ENCODE measurements around the gene RNF213. TPM values are rescaled to one million over a fixed set of nuclear protein-coding genes. Genes with fewer than 3 reads are reported as not detected.

The RNF213 gene
- total RNA-seq, 1 donor from 2014 or later = 47.3 TPM

DNA sequence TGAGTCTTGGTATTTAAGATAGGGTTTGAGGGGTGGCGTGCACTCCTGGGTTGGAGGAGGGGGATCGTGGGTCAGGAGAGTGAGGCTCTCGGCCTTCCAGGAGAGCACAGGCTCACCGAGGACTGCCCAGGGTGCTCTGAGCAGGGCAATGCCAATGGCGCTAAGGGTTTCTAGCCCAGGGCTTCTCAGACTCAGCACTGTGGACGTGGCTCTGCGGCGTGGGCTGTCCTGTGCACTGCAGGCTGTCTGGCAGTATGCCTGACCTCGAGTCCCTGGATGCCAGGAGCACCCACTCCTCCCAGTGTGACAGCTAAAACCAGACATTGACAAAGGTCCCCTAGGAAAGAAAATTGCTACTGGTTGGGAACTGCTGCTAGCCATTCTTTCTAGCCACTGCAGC is 117.1 kb downstream of the RNF213 start:
- Mint-ChIP-seq H3K27me3 (no peaks in the 10 kb centered on the region), H3K9me3 (no peaks in the 10 kb centered on the region), H3K27ac (no peak overlapping the region), H3K36me3 (peaks cover 16% of the 10 kb centered on the region), H3K4me1 (ENCODE audit: unreplicated experiment) (no peaks in the 10 kb centered on the region), H3K4me3 (no peak overlapping the region)
- DNase-seq (ENCODE audit: extremely low spot score, unreplicated experiment) = no peak
- TF ChIP-seq, protein P1, sequence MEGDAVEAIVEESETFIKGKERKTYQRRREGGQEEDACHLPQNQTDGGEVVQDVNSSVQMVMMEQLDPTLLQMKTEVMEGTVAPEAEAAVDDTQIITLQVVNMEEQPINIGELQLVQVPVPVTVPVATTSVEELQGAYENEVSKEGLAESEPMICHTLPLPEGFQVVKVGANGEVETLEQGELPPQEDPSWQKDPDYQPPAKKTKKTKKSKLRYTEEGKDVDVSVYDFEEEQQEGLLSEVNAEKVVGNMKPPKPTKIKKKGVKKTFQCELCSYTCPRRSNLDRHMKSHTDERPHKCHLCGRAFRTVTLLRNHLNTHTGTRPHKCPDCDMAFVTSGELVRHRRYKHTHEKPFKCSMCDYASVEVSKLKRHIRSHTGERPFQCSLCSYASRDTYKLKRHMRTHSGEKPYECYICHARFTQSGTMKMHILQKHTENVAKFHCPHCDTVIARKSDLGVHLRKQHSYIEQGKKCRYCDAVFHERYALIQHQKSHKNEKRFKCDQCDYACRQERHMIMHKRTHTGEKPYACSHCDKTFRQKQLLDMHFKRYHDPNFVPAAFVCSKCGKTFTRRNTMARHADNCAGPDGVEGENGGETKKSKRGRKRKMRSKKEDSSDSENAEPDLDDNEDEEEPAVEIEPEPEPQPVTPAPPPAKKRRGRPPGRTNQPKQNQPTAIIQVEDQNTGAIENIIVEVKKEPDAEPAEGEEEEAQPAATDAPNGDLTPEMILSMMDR (conservative IDR thresholded peaks at IDR 0.05) = no peak

DNA sequence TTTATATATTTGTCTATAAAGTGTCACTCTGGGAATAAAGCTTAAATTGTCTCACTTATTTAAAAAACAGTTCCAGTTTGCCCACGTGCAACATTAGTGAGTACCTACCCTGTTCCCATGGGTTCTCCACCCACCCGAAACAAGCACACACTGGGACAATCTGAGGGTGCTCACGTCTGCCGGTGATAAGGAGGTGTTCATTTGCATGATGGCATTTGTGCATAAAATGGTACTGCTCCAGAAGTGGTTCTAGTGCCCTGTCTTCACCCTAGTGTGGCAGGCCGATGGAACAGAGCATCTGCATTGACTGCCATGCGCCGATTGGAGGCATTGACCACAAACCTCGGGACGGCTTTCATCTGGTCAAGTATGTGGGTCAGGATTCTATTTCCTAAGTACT is 118.7 kb downstream of the RNF213 start:
- Mint-ChIP-seq H3K4me3 (no peak overlapping the region), H3K27ac (no peak overlapping the region), H3K9me3 (no peaks in the 10 kb centered on the region), H3K27me3 (no peaks in the 10 kb centered on the region), H3K36me3 (peaks cover 24% of the 10 kb centered on the region), H3K4me1 (ENCODE audit: unreplicated experiment) (no peaks in the 10 kb centered on the region)
- DNase-seq (ENCODE audit: extremely low spot score, unreplicated experiment) = no peak
- TF ChIP-seq, protein P1 (conservative IDR thresholded peaks at IDR 0.05) = no peak

DNA sequence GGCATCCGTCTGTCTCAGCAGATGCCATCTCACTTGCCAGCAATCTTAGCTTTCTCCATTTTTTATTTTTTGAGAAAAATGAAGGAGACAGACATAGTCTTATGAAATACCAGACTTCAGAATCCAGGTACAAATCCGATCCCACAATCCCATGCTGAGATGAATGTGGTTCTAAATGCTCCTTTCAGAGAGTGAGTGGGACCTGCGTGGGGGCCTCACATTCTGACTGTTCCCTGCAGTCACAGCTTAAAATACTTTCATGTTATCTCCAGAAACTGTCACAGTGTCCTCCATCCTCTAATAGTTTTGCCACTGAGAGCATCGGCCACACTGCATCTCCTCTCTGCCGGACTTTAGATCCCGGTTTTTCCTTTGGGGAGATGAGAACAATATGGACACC is 119.4 kb downstream of the RNF213 start:
- H3K36me3 Mint-ChIP-seq = peaks cover 18% of the 10 kb centered on the region
- DNase-seq (ENCODE audit: extremely low spot score, unreplicated experiment) = no peak
- no peaks in the 10 kb centered on the region for H3K9me3 Mint-ChIP-seq
- no peaks in the 10 kb centered on the region for H3K4me1 Mint-ChIP-seq (ENCODE audit: unreplicated experiment)
- no peaks in the 10 kb centered on the region for H3K27me3 Mint-ChIP-seq
- no peak overlapping the region for H3K4me3 Mint-ChIP-seq
- TF ChIP-seq, protein P1 (conservative IDR thresholded peaks at IDR 0.05) = no peak
- no peak overlapping the region for H3K27ac Mint-ChIP-seq

DNA sequence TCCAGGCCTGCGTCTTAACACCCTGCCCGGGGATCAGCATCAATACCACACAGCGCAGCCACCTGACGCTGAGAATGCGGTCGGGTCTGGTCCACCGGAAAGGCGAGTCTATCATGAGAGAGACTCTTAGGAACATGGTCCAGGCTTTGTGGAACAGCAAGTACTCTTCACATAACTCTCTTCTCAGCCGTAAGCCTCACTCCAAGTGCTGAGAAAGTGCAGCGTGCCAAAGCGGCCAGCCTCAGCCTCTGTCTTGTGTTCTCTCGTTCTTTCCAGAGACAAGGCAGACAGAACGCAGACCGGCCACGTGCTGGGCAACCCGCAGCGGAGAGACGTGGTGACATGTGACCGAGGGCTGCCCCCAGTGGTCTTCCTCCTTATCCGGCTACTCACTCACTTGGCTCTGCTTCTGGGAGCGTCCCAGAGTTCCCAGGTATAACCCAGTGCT is 119.9 kb downstream of the RNF213 start:
- Mint-ChIP-seq H3K36me3 (peaks cover 18% of the 10 kb centered on the region), H3K27ac (no peak overlapping the region), H3K9me3 (no peaks in the 10 kb centered on the region), H3K4me3 (no peak overlapping the region), H3K4me1 (ENCODE audit: unreplicated experiment) (no peaks in the 10 kb centered on the region), H3K27me3 (no peaks in the 10 kb centered on the region)
- TF ChIP-seq, protein P1 (conservative IDR thresholded peaks at IDR 0.05) = no peak
- DNase-seq (ENCODE audit: extremely low spot score, unreplicated experiment) = no peak

DNA sequence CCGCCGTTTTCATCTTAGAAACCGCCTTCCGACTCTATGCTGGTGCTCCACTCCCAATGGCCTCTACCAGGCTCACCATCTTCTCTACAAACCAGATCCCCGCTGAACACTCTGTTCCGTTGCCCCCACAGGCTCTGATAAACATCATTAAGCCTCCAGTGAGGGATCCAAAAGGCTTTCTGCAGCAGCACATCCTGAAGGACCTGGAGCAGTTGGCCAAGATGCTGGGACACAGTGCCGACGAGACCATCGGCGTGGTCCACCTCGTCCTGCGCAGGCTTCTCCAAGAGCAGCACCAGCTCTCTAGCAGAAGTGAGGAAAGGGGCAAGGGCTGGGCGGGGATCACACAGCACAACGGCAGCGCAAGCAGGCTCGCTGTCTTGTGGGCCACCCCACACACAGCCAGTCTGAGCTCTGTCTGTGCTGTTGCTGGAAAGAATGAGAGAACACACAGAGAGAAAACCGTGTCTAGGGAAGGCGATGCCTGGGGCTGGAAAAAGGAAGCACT is 120.8 kb downstream of the RNF213 start:
- Mint-ChIP-seq H3K36me3 (peaks cover 20% of the 10 kb centered on the region), H3K27ac (no peak overlapping the region)

More for the DNA sequence above, 120.8 kb downstream of the RNF213 start:
- DNase-seq (ENCODE audit: extremely low spot score, unreplicated experiment) = no peak
- TF ChIP-seq, protein P1 (conservative IDR thresholded peaks at IDR 0.05) = no peak
- no peaks in the 10 kb centered on the region for H3K9me3 Mint-ChIP-seq
- H3K4me3 Mint-ChIP-seq = no peak overlapping the region
- H3K27me3 Mint-ChIP-seq = no peaks in the 10 kb centered on the region
- no peaks in the 10 kb centered on the region for H3K4me1 Mint-ChIP-seq (ENCODE audit: unreplicated experiment)

All from type B pancreatic cell (in vitro differentiated cells).